ENCODE measurements around the gene TMEM218.
A peak's percentile ranks its signal among the peaks of the same experiment; 100 is the strongest.

Gene TMEM218

DNA sequence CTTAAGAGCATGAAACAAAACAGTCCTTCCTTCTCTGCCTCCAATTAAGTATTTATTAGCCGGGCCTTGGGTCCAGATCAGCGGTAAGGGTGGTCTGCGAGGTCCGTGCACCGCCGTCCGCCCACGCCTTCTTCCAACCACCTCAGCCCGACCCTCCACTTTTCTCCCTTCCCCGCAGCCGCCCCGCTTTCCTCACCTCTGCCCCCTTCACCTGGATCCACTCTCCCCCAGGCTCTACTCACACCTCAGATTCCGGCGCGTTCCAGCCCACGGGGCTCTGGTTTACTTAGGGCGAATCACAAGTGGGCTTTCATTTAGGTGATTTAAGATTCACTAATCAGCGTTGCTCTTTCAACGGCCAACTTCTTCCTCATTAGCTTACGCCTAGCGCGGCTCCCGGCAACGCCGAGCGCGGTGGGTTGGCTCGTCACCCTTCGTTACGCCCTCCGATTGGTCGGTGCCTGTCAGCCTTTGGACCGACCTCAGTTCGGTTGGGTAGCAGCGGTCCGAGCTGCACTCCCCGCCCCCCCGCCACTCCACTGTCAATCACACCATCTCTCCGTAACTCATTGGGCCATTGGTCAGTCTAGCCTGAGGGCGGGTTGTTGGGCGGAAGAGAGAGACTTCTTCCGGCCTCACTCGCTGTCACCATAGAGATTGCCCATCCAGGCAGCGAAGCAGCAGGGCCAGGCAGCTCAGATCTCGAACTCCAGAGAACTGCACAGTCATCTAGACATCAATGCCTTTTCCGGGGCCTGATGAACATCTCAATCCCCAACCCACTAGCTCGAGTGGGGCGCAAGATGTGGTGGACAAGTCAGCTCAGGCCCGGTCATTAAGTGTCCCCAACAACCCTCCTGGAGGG lies at the start of gene TMEM218:
TSS of gene TMEM218 (minus strand) at position 284 of the 865 bp plus-strand sequence. CDS start 9,385 bp downstream, outside the sequence.
- DNase-seq (peak; percentile 95 to 98), ATAC-seq (peak; percentile 98)
- Mint-ChIP-seq H3K27ac (peak within 1 kb of the TSS; percentile 84 to 99), H3K4me1 (peaks cover 16% of the 10 kb centered on the region), H3K9me3 (peaks cover 5 to 11% of the 10 kb centered on the region in 2 donors), H3K4me3 (peak within 1 kb of the TSS; percentile 92 to 100), H3K27me3 (peaks cover under 1% of the 10 kb centered on the region)

DNA sequence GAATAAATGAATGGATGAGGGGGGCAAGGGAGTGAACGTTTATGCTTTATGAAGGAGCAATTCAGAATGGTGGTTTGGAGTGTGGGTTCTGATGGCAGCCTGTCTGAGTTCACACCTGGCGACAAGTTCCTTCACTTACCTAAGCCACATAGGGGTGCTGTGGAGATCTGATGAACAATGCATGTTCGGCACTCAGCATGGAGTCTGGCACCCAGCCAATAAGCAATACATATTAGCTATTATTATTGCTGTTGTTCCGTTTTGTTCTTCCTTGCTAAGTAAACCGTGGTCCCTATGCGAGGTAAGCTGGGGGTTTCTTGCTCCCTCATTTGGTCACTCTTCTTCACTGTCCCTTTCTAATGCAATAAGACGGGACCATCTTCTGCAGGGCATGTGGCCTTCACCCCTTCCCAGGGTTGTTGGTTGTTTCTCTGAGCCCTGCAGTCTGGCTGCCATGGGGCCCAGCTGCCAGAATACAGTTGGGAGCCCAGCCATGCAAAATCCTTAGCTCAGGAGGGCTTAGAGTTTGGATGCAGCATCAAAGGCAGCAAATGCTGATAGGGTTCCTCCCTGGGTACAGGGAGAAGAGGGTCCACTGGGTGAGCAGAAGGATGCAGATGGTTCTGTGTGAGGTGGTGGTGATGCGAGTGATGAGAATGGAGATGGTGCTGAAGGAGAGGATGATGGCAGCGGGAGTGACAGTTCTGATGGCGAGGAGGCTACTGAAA lies 46.7 kb upstream of the TMEM218 start:
- H3K27me3 Mint-ChIP-seq, result peaks cover 54% of the 10 kb centered on the region
- H3K4me3 Mint-ChIP-seq, result no peak overlapping the region

DNA sequence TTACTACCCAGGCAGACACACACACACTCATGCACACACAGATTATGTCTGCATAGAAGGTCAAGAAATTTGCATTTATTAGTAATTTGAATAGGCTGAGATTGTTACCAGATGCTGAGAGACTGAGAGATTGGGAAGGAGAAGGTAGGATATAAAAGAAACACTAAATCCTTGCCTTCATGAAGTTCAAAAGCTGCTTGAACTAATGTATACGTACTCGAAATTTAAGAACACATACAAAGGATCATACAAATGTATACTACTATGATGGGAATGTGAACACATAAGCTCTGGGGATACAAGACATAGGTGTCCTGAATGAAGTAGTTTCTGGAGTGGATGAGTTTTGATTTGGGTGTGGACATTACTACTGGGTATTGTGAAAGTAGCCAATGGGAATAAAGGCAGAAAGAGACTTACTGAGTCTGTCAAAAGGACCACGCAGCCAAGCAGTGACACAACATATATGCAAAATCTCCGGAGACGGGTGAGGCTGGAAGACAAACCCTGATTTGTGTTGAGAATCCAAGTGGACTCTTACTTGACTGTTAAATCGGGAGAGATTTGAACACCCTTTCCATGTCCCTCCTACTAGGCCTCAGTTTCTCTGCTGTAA lies 45.8 kb upstream of the TMEM218 start:
- ATAC-seq (no peak), DNase-seq (no peak)
- Mint-ChIP-seq H3K27ac (no peak overlapping the region), H3K4me3 (no peak overlapping the region), H3K27me3 (peaks cover 47% of the 10 kb centered on the region), H3K9me3 (no peaks in the 10 kb centered on the region), H3K4me1 (no peaks in the 10 kb centered on the region)

More for the DNA sequence above, 46.7 kb upstream of the TMEM218 start:
- ATAC-seq (no peak), DNase-seq (no peak)
- H3K4me1 Mint-ChIP-seq, result no peaks in the 10 kb centered on the region
- no peak overlapping the region for H3K27ac Mint-ChIP-seq
- no peaks in the 10 kb centered on the region for H3K9me3 Mint-ChIP-seq

- Mint-ChIP-seq H3K4me1 (no peaks in the 10 kb centered on the region), H3K27me3 (peaks cover 47% of the 10 kb centered on the region), H3K9me3 (no peaks in the 10 kb centered on the region), H3K27ac (no peak overlapping the region), H3K4me3 (no peak overlapping the region)
- DNase-seq, result no peak
- no peak for ATAC-seq
Observed at GRCh38 chr11:125156346-125157117, 45.1 kb upstream of the TMEM218 start.

- ATAC-seq, result no peak
- Mint-ChIP-seq H3K4me1 (no peaks in the 10 kb centered on the region), H3K27me3 (peaks cover 44% of the 10 kb centered on the region), H3K27ac (peak overlapping the region in 1 of 2 donors; percentile 5), H3K4me3 (no peak overlapping the region), H3K9me3 (no peaks in the 10 kb centered on the region)
- no peak for DNase-seq
Observed at GRCh38 chr11:125155767-125156166, 44.3 kb upstream of the TMEM218 start.

- Mint-ChIP-seq H3K9me3 (no peaks in the 10 kb centered on the region), H3K27ac (no peak overlapping the region), H3K4me1 (no peaks in the 10 kb centered on the region), H3K4me3 (no peak overlapping the region), H3K27me3 (peaks cover 37% of the 10 kb centered on the region)
- ATAC-seq, result no peak
- no peak for DNase-seq
Observed at GRCh38 chr11:125155100-125155444, 43.6 kb upstream of the TMEM218 start.

DNA sequence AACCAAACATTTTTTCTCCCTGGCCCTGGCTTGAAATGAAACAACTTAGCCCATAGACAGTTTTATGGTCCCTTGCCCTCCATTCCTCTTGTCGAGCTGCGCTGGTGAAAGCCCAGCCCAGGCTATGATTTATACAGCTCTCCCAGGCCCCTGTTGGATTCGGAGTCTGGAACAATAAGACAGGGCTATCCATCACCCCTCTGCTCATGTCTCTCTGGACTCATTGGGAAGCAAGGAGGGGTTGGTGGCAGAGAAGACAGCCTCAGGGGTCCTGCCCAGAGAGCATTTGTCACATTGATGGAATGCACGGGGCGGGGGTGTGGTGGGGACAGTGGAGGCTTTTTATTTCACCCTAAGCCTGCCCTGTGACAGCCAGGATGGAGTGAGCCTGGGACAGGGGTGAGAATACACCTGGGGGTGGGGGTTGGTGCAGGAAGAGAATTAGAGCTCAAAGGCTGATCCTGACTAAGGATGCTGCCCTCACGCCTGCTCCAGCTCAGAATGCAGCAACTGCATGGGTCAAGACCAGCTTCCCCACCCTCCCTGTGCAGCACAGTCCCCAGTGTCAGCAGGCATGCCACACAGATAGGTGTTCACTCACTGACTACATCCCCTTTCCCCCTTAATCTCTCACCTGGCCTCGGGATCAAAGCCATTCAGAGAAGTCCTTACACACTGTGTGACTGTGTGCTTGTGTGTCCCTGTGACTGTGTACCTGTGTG lies 43.1 kb upstream of the TMEM218 start:
- no peak overlapping the region for H3K4me3 Mint-ChIP-seq
- ATAC-seq (peak; percentile 45), DNase-seq (no peak)
- no peak overlapping the region for H3K27ac Mint-ChIP-seq
- H3K4me1 Mint-ChIP-seq, result no peaks in the 10 kb centered on the region
- no peaks in the 10 kb centered on the region for H3K9me3 Mint-ChIP-seq
- H3K27me3 Mint-ChIP-seq, result peaks cover 35% of the 10 kb centered on the region

DNA sequence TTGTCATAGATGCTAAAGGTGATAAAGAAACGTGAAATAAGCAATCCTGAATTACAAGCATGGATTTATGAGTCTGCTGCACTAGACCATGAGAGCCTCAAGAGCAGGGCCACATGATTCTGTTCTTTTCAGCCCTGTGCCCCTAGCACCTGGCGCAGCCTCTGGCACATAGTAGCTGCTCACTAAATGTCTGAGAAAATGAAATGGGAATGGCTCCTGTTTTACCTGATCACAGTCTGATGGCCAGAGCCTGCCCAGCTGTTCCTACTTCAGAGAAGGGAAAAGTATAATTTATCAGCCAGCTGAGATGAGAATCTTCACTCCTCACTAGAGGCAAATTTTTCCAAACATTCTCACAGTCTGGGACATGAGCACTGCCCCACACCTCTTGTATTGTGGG lies 42.4 kb upstream of the TMEM218 start:
- H3K4me1 Mint-ChIP-seq, result no peaks in the 10 kb centered on the region
- no peak overlapping the region for H3K4me3 Mint-ChIP-seq
- DNase-seq, result no peak
- H3K27me3 Mint-ChIP-seq, result peaks cover 35% of the 10 kb centered on the region
- H3K9me3 Mint-ChIP-seq, result no peaks in the 10 kb centered on the region
- no peak overlapping the region for H3K27ac Mint-ChIP-seq
- no peak for ATAC-seq

- ATAC-seq (no peak), DNase-seq (no peak)
- Mint-ChIP-seq H3K27ac (no peak overlapping the region), H3K4me3 (no peak overlapping the region), H3K9me3 (no peaks in the 10 kb centered on the region), H3K4me1 (no peaks in the 10 kb centered on the region), H3K27me3 (peaks cover 10% of the 10 kb centered on the region)
Observed at GRCh38 chr11:125148743-125149142, 37.3 kb upstream of the TMEM218 start.

GRCh38 chr11:125148011-125148410 lies 36.6 kb upstream of the TMEM218 start:
- no peak for DNase-seq
- ATAC-seq, result no peak
- no peak overlapping the region for H3K4me3 Mint-ChIP-seq
- H3K27me3 Mint-ChIP-seq, result peaks cover 13% of the 10 kb centered on the region
- no peaks in the 10 kb centered on the region for H3K4me1 Mint-ChIP-seq
- H3K9me3 Mint-ChIP-seq, result no peaks in the 10 kb centered on the region
- H3K27ac Mint-ChIP-seq, result no peak overlapping the region

DNA sequence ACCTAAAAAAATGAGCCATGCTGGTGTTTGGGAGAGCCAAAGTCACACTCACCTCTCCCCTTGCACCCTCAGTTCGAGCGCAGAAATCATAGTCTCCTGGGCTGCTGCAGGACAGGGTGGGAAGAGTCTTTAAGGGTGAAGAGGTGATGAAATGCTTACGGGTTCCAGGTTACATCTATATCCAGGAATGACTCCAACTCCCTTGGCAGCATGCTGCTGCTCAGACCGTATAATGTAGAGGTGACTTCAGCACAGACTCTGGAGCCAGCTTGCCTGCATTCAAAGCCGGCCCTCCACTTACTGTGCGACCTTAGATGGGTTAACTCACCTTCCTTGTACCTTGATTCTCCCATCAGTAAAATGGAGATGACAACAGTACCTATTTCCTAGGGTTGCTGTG lies 35.9 kb upstream of the TMEM218 start:
- no peak overlapping the region for H3K4me3 Mint-ChIP-seq
- no peak for DNase-seq
- H3K4me1 Mint-ChIP-seq, result no peaks in the 10 kb centered on the region
- no peaks in the 10 kb centered on the region for H3K9me3 Mint-ChIP-seq
- H3K27ac Mint-ChIP-seq, result no peak overlapping the region
- peaks cover 13% of the 10 kb centered on the region for H3K27me3 Mint-ChIP-seq
- no peak for ATAC-seq

DNA sequence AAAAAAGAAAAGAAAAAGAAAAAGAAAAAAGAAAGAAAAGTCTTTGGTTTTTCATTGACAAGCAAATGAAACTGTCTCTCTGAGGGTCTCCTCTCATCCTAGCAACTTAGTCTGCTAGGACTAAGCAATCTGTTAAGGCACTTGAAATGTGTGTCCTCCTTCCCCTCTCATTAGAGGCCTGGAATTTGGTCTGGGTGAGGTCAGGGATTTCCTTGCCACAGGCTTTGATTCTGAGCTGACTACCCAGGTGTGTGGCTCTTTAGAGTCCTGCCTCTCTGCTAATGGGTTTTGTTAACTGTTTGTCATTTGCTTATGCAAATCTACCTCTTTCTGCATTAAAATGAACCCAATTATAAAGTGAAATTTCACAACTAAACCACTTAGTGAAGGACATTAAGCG lies 34.8 kb upstream of the TMEM218 start:
- Mint-ChIP-seq H3K27me3 (peaks cover 22% of the 10 kb centered on the region), H3K27ac (no peak overlapping the region), H3K9me3 (no peaks in the 10 kb centered on the region), H3K4me3 (no peak overlapping the region), H3K4me1 (peaks cover 6% of the 10 kb centered on the region)
- no peak for ATAC-seq
- no peak for DNase-seq

DNA sequence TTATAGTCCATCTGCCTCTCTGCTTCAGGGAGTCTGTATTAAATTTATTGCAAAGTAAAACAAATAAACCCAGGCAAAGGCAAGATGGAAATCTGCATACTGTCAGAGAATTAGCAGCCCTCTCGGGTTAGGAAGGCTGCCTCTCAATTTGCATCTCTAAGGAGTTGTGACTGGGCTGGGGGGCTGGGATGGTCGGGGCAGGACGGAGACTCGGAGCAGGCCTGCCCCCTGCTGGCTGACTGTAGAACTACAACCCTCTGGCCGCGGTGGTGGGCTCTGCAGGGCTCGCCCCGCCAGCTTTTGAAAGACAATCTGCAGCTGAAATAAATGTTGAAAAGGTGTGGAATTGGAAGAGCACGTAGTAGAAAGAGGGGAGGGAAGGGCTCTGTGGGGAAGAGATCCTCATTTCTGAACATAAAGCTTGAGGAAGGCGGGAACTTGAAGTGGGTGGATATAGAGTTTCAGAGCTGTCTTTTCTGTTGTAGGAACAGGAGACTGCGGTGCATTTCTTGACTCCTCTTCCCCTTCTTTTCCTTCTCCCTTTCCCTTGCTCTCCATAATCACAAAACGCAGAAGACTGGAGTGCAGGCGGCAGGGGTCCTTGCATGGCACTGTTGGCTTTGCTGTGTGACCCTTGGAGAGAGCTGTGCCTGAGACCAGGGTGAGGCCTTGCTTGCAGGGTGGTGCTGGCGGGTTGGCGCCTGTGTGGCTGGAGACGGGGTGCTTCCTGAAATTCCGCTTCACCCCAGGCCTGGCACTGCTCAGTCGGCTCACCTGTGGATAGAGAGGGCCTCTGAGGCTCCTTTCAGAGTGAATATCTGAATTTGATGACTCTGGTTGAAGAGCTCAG lies 30.5 kb upstream of the TMEM218 start:
- no peak overlapping the region for H3K4me3 Mint-ChIP-seq
- H3K27ac Mint-ChIP-seq, result no peak overlapping the region
- ATAC-seq (peak; percentile 83), DNase-seq (peak; percentile 47 to 60)
- peaks cover 6% of the 10 kb centered on the region for H3K4me1 Mint-ChIP-seq
- peaks cover 51% of the 10 kb centered on the region for H3K27me3 Mint-ChIP-seq
- H3K9me3 Mint-ChIP-seq, result no peaks in the 10 kb centered on the region

DNA sequence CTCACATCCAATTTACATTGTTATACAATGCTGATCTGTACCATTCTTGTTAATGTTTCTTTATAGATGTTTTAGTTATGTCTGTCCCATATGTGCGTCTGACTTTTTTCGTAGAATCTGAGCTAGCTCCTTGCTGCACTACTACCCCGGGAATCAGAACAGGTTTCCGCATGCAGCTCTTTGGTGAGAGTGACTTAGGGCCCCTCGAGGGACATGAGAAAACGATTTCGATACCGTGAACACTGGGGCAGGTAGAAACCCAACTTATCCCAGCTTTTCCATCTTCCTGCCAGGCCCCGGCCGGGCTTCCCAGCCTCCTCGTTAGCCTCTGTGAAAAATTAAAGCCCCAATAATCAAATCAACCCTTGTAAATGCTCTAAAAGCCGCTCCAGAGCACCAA lies 29.8 kb upstream of the TMEM218 start:
- no peaks in the 10 kb centered on the region for H3K9me3 Mint-ChIP-seq
- DNase-seq, result no peak
- H3K27me3 Mint-ChIP-seq, result peaks cover 51% of the 10 kb centered on the region
- no peak overlapping the region for H3K4me3 Mint-ChIP-seq
- H3K27ac Mint-ChIP-seq, result no peak overlapping the region
- ATAC-seq, result no peak
- peaks cover 6% of the 10 kb centered on the region for H3K4me1 Mint-ChIP-seq

Data from stimulated activated naive CD8-positive, alpha-beta T cell treated with anti-CD3 and anti-CD28 coated beads, Interleukin-15, amount 100 ng/mL, for 72 hours (primary cell).